ENCODE measurements around the gene OR5AC2. TPM values are rescaled to one million over a fixed set of nuclear protein-coding genes. Genes with fewer than 3 reads are reported as not detected.

Gene OR5AC2
- total and polyA plus RNA-seq, 12 donors: not detected

- H3K27me3 ChIP-seq: no peaks in the 10 kb centered on the region
- no peaks in the 10 kb centered on the region for H3K9me3 ChIP-seq (replicated peaks in 1 of 3)
- peak in 1 of 7 donors; percentile 2 for DNase-seq
- H3K4me3 ChIP-seq: no peak overlapping the region
- TF ChIP-seq CTCF (IDR thresholded peaks at IDR 0.05) (no peak), POLR2A (IDR thresholded peaks at IDR 0.05) (no peak)
- no peaks in the 10 kb centered on the region for H3K36me3 ChIP-seq (replicated peaks in 1 of 2)
- intact Hi-C loops (cut with DNase I): no loop called here
- H3K4me1 ChIP-seq (replicated peaks in 1 of 2): no peaks in the 10 kb centered on the region
- H3K27ac ChIP-seq: no peak overlapping the region
These were observed 30.9 kb upstream of the OR5AC2 start for GRCh38 chr3:98056035-98056434.

- no peaks in the 10 kb centered on the region for H3K27me3 ChIP-seq
- 68 to 92% (median 87%) methylated on average over 1 of the region's 1 CpG for WGBS, 4 donors
- intact Hi-C loops (cut with DNase I): no loop called here
These were observed 29.3 kb upstream of the OR5AC2 start for GRCh38 chr3:98057631-98058030.

GRCh38 chr3:98058244-98058960, 28.6 kb upstream of the OR5AC2 start:
- 35 to 45% (median 41%) methylated on average over 7 of the region's 7 CpGs for WGBS, 4 donors
- no peak for DNase-seq
- H3K27ac ChIP-seq: no peak overlapping the region
- H3K4me1 ChIP-seq (replicated peaks in 1 of 2): no peaks in the 10 kb centered on the region
- no peak overlapping the region for H3K4me3 ChIP-seq
- H3K27me3 ChIP-seq: no peaks in the 10 kb centered on the region
- intact Hi-C loops (cut with DNase I): no loop called here
- no peaks in the 10 kb centered on the region for H3K9me3 ChIP-seq (replicated peaks in 1 of 3)
- no peaks in the 10 kb centered on the region for H3K36me3 ChIP-seq (replicated peaks in 1 of 2)
- TF ChIP-seq CTCF (IDR thresholded peaks at IDR 0.05) (no peak), POLR2A (IDR thresholded peaks at IDR 0.05) (no peak)

More at GRCh38 chr3:98057631-98058030, 29.3 kb upstream of the OR5AC2 start:
- Histone ChIP-seq H3K36me3 (replicated peaks in 1 of 2) (no peaks in the 10 kb centered on the region), H3K4me3 (no peak overlapping the region), H3K4me1 (replicated peaks in 1 of 2) (no peaks in the 10 kb centered on the region), H3K27ac (no peak overlapping the region), H3K9me3 (replicated peaks in 1 of 3) (no peaks in the 10 kb centered on the region)
- no peak for TF ChIP-seq POLR2A (IDR thresholded peaks at IDR 0.05)
- DNase-seq: no peak

GRCh38 chr3:98068824-98069223, 18.1 kb upstream of the OR5AC2 start:
- Histone ChIP-seq H3K4me3 (no peak overlapping the region), H3K36me3 (replicated peaks in 1 of 2) (no peaks in the 10 kb centered on the region), H3K27ac (no peak overlapping the region), H3K27me3 (no peaks in the 10 kb centered on the region), H3K9me3 (replicated peaks in 1 of 3) (no peaks in the 10 kb centered on the region), H3K4me1 (replicated peaks in 1 of 2) (no peaks in the 10 kb centered on the region)
- 20 to 47% (median 43%) methylated on average over 2 of the region's 2 CpGs for WGBS, 4 donors
- intact Hi-C loops (cut with DNase I): no loop called here
- DNase-seq: no peak
- TF ChIP-seq POLR2A (IDR thresholded peaks at IDR 0.05) (no peak), CTCF (IDR thresholded peaks at IDR 0.05) (no peak)

- no peaks in the 10 kb centered on the region for H3K27me3 ChIP-seq
- intact Hi-C loops (cut with DNase I): no loop called here
- no peaks in the 10 kb centered on the region for H3K36me3 ChIP-seq (replicated peaks in 1 of 2)
- H3K4me1 ChIP-seq (replicated peaks in 1 of 2): no peaks in the 10 kb centered on the region
- 23 to 42% (median 28%) methylated on average over 2 of the region's 2 CpGs for WGBS, 4 donors
- no peaks in the 10 kb centered on the region for H3K9me3 ChIP-seq (replicated peaks in 1 of 3)
- no peak for TF ChIP-seq CTCF (IDR thresholded peaks at IDR 0.05)
- TF ChIP-seq POLR2A (IDR thresholded peaks at IDR 0.05): no peak
- no peak overlapping the region for H3K27ac ChIP-seq
- DNase-seq: no peak
- no peak overlapping the region for H3K4me3 ChIP-seq
These were observed 16.1 kb upstream of the OR5AC2 start for GRCh38 chr3:98070840-98071239.

All from adrenal gland (tissue), 12 donors.